Stimulated activated CD4-positive, alpha-beta T cell treated with anti-CD3 and anti-CD28 coated beads, Interleukin-12 subunit alpha, Interleukin-12 subunit beta, amount 100 ng/mL, for 24 hours (primary cell): ENCODE data around the gene C11orf16.
"Not testable (repeated sequence)": the region's sequence is repeated elsewhere in the genome, so short reads cannot be mapped to it uniquely, and the experiment has no call there.

Source experiments
- DNase-seq, 2 experiments: peaks; one replicate each; pipeline ENCODE4 v3.0.0-alpha.2; 2020; ENCODE audit warnings: low read depth in 2 of 2

The C11orf16 gene, protein sequence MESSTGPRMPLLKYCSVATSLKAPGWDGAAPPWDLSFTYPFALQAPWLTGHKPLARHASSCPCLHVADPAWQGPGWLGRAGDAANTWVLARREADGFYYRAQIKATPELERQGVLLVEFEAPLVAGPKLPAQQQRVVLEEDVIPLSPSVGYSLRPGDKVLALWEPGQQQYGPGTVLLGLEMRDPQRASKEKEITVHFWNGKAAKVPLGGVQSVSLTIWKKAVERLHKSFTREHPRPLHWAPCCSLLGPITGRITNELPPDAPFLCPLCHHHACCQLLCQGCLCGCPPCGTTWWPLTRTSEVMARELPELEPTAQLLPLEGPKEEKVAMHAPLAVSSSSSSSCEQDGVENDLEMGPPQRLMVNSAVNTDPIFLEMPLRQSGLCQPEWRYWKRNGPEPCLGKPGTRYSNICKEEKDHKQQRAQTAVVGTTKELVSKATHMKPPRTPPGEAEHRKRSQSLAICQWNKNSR

DNA sequence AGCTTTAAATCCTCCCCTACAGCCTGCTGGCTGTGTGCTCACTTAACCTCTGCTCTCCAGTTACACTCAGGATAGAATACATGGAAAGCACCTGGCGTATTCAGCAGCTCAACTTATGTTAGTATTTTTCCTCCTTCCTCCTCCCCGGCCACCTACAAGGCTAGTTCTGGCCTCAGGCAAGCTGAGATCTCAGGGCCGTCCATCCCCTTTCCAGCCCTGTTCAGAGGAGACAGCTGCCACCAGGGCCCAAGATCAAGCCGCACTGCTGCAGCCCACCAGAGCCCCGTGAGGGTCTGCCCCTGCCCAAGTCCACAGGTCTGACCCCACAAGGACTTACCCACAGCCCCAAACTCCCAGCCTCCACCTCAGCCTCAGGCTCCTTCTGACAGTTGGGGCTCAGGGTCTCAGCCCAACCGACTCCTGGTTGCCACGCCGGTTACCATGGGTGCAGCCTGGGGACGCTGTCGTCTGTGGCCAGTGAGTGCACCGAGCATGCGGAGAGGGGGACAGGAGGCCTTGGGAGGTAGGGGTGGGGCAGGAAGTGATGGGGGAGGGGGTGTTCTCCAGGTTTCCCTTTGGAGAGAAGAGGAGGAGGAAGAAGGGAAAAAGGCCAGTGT lies at the start of gene C11orf16:
C11orf16 (minus strand) TSS at position 384 of the 617 bp plus-strand sequence. CDS start 639 bp downstream, outside the sequence.
- no peak for DNase-seq

DNA sequence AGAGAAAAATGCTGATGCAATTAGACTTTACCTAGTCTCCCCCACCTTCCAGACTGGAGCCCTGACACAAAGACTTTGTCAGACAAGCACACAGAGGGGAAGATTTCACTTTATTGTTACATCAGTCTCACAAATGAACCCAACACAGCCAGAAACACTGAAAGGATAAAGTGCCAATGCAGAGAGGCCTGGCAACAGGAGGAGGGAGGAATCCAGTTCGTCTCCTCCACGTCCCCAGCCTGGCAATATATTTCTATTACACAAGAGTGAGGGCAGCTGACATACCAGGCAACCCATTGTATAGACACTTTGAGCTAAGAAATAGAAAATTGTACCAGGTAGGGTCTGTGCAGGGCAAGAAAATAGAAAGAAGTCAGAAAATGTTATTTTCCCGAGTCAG lies 47.7 kb upstream of the C11orf16 start:
- DNase-seq, result no peak

DNA sequence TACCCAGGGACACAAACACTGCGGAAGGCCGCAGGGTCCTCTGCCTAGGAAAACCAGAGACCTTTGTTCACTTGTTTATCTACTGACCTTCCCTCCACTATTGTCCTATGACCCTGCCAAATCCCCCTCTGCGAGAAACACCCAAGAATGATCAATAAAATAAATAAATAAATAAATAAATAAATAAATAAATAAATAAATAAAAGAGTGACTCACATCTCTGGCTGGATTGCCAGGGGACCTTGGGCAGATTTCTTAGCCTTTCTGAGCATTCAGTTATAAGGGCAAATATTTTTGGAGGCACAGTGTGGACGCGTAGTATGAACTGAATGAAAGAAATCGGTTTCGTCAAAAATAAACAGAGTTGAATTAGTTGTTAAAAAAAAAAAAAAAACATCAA lies 46.6 kb upstream of the C11orf16 start:
- DNase-seq, result not testable (repeated sequence)

DNA sequence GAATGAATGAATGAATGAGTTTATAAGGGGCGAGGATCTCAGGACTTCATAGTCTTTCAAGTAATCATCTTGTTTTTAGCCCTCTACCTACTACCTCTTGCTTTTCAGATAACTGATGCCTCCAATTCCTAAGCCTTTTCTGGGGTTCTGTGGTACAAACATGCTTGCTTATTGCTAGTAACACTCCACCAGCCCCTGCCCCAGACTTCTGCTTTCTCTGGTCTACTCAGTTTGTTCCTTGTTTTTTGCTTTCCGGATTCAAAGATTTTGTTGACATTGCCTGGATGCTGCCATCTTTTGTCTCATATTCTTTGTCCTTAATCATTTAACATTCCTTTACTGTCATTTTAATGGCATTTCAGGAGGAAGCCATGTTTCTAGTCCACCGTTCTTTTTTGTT lies 40.4 kb upstream of the C11orf16 start:
- DNase-seq, result no peak

DNA sequence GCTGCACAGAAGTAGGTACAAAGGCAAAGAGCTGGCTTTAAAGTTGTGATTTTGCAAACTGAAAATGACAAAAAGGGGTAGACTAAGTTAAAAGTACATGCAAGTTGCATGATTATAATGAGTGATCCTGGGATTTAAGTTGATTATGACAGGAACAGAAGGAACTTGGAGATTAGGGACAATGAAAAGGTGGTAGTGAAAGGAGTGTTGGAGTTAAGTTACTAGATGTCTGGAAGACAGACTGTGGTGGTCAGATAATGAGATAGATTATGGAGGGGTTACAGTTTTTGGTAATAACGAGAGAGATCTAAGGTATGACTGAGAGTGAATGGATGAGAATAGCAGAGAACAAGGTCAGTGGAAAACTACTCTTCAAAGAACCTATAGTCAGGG lies 39.2 kb upstream of the C11orf16 start:
- DNase-seq, result no peak

DNA sequence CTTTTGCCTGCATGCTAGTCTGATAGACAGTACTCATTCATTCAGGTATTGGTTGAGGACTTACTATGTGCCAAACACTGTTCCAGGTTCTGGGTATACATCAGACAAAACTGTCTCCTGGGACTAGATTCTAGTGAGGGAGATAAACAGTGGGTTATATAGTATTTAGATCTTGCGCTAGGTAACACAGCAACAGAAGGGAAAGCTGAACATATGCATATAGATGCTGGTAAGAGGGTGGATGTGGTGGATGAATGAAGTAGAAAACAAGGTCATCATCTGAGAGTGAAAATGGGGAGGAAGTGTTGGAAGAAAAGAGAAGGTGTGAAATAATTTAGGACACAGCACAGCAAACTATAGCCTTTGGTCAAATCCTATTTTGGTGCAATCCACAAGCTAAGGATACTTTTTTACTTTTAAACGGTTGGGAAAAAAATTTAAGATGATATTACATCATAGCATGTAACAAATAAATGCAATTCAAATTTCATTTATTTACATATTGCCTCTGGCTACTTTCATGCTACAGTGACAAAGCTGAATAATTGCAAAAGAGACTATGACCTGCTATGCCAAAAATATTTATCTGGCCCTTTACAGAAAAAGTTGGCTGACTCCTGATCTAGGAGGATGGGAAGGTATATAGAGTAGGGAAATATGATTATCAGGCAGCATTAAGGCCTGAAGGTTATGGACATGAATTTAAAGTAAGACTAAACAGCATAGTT lies 38.6 kb upstream of the C11orf16 start:
- no peak for DNase-seq

DNA sequence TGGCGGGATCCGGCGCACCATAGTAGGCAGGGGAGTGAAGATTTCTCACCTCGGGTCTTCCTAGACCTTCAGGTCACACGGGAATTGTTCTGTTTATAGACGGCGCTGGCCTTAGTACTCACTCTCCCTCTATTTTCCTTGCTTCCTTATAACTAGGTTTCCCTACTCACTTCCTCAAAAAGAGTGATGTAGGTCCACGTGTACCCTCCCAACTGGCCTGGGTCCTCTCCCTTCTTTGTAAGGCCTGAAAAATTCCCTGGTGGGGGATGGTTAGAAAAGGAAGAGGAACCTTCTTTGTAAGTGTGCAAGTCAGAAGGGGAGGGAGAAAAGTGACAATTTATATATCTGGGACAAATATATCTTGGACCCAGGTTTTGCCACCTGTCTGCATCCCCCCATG lies 34.4 kb upstream of the C11orf16 start:
- DNase-seq, result no peak

DNA sequence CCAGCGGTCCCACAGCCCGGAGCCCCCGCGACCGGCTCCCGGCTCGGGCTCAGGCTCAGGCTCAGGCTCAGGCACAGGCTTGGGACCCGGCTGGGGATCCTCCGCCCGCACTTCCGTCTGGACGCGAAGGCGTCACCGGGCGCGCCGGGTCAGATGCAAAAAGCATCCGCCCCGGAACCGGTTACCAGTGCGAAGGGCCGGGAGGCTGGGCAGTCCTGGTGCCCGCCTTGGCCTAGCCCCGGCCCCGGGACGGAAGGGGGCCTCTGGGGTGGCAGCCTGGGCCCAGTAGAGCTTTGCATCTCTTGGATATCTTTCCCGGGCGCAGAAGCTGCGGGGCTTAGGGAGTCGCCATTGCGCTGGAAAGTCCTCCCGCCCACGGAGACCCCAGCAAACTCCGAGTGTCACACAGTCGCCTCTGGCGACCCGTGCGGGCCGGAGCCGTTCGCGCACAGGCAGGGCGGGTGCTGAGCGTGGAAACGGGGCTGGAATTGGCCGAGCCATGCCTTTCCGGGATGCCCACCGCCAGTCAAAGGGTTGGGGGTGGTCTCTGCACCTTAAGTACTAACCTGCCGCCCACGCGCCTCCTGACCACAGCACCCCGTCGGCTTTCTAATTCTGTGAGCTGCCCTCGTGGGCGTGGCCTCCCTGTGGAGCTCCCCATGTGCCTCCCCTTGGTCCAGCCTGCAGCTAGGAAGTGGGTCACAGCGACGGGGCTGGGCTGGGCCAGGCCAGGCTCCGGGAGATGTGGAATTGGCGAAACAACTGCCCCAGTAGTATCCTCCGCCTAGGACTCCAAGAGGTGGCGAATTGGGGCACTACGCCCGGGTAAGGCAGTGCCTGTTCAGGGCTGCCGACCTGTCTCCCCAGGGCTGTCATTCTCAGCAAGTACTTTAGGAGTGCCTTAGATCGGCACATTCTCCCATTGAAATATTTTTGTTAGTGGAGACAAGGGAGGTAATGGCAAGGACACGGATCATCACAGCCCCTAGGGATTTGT lies 31.9 kb upstream of the C11orf16 start, which contains the start of gene TMEM9B:
TMEM9B (minus strand) TSS at position 119 of the 997 bp plus-strand sequence. CDS start 129 bp downstream, outside the sequence.
- peak; percentile 67 to 81 for DNase-seq

DNA sequence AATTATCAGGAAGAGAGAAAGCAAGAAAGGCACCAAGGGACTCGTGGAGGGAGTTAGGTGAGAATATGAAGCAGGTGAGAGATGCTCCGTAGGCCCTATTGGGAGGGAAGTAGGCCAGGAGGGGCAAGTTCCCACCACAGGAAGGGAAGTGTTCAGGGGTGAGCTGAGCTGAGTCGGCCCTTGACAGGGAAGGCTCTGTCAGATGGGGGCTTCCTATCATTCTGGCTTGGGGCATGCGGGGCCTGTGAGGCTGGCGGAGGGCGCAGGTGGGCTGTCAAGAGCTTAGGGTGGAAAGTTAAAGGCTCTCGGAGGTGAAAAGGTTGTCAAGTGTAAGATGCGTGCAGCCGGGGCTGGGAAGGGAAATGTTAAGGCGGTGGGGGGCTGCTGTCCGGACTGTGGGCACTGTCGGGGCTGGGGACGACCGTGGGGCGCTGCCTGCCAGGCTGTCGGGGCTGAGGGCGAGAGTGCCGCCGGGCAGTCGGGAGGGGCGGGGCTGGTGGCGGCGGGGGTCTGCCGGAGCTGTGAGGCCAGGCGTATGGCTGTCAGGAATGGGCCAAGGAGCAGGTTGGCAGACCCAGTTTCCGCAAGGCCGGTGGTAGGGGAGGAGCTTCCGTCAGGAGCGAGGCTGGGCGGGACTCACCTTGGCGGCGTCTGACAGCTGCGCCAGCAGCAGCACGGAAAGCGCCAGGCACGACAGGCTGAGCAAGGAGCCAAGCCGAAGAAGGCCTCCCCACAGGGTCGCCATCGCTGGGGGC lies 31.0 kb upstream of the C11orf16 start:
- peak; percentile 65 to 73 for DNase-seq

DNA sequence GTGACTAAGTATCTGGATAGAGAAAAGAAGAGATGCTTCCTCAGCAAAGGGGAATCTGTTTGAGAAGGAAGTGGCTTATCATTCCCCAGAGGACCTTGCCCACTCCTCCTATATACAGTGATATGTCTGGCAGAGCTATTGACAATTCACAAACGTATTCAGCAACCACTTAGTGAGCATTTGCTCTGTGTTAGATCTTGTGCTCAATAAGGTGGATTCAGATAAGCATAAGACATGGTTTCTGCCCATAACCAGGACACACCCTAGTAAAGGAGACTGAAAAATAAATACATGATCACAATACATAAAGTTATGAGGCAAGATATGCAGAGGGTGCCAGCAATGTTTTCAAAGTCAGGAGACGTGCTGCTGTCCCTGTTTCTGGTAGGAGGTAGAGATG lies 30.1 kb upstream of the C11orf16 start:
- no peak for DNase-seq

DNA sequence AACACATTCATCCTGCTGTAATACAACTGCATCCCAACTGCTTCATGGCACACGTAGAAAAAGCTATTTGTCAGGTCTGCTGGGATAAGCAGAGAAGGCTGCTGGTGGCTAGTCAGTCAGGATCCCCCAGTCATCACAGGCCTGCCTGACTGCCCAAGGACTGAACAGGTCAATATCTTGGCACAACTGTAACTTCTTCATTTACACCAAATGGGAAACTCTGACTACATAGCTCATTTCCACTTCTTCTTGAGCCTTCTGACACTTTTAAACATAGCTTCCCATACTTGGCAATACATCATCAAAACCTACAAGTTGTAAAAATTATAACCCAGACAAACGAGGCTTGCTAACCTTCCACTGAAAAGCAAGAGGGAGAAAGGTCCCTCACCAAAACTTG lies 28.7 kb upstream of the C11orf16 start:
- no peak for DNase-seq

DNA sequence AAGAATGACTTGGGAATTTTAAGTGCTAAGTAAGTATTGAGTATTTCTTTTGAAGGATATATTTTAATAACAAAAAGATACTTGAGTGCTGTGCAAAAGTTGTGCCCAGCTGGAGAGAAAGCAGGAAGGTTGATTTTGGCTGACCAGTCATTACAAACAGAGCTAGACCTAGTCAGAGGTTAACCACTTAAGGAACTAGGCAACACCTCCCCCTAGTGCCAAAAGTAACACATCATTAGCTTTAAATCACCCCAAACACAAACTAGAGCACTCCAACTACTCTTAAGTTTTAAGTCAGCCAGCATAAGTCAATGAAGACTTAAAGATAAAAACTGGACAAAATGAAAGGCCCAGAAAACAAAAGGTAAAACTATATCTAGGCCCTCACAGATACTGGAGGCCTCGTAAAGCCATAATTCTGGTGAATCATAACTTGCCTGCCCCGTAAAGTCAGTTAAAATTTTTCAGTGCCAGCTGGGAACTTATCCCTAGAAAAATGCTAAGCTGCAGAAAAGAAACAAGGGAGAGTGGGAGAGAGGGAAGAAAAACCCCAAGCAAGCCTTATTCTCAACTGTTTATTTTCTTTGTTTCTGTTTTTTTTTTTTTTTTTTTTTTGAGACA lies 26.9 kb upstream of the C11orf16 start:
- DNase-seq, result no peak

DNA sequence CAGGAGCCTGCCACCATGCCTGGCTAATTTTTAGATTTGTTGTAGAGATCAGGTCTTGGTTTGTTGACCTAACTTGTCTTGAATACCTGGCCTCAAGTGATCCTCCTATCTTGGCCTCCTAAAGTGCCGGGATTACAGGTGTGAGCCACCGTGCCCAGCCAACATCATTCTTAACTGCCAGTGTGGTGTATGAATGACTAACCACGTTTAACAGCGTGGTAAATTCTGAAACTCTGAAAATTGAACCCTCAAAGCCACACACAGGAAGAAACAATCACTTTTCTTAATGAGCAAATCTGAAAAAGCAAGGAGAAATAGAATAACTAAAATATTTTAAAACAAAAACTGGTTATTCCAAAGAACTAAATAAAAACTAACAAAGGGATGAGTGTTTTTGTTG lies 24.1 kb upstream of the C11orf16 start:
- DNase-seq, result no peak

DNA sequence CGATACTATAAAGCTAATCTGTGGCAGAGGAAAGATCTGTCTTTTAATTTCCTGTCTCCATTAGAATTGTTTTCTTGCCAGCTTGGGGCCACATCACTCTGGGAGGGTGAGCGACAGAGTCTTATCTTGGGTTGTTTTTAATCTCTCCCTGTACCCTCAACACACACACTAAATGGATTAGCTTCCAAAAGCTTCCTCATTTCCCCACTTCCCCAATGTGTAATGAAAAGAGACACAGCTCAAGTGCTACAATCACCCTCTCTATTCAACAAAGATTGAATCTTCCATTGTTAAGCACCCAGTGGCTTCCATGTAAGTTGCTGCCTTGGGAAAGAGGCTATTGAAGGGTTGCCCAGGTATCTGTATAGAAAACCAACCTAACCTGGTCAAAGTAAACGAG lies 16.1 kb upstream of the C11orf16 start:
- DNase-seq, result no peak

DNA sequence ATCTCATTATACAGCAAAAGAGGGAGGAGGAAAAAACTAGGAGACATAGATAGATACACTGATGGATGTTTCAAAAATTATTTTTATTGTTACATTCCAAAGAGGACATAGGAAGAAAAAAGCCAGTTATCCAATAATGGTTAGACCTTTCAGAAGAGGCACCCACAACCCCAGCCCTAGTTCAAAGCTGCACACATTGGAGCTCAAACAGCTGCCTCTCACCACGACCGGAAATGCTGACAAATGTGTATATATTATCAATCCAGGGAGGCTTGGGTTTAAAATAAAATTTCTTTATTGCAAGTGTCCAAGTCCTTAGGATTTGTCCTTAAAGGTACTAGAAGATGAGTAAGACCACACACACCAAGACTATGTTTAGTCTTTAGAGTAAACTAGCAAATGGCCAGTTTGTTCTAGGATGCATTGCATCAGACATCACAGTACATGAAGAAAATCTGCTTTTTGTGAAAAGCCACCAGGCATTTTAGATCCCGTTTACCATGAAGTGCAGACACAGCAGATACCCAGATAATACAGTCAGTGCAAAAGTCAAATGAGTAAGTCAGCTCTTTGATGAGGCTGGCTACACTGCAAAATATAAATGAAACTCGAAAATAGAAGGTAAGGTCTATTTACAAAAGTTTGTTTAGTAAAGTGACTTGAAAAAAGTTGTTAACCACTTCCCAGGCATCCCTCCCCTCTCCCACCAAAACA lies 14.6 kb upstream of the C11orf16 start:
- DNase-seq, result no peak

DNA sequence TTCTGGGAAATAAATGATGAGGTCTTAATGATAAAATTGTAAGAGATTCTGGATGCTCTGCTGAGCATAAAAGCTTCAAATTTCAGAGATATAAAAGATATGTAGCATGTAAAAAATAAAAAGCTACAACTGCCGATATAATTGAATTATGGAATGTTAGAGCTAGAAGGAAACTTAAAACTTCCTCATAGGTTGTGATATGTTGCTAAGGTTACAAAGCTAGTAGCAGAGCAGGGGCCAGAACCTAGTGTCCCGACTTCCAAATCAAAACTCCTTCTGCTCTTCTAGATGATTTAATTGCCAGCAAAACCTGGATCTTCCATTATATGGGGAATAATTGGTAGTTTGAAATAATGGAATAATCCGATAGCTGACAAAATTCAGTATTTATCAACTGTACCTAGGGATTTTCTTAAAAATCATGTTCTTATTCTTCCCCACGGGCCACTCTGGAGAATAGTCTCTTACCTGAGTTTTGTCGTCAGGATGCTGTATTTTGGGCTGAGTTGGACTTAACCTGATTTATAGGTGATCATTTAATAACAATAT lies 9.8 kb upstream of the C11orf16 start, which contains the start of gene ASCL3:
ASCL3 (minus strand) TSS at position 499 of the 549 bp plus-strand sequence. CDS start 4,855 bp downstream, outside the sequence.
- no peak for DNase-seq

DNA sequence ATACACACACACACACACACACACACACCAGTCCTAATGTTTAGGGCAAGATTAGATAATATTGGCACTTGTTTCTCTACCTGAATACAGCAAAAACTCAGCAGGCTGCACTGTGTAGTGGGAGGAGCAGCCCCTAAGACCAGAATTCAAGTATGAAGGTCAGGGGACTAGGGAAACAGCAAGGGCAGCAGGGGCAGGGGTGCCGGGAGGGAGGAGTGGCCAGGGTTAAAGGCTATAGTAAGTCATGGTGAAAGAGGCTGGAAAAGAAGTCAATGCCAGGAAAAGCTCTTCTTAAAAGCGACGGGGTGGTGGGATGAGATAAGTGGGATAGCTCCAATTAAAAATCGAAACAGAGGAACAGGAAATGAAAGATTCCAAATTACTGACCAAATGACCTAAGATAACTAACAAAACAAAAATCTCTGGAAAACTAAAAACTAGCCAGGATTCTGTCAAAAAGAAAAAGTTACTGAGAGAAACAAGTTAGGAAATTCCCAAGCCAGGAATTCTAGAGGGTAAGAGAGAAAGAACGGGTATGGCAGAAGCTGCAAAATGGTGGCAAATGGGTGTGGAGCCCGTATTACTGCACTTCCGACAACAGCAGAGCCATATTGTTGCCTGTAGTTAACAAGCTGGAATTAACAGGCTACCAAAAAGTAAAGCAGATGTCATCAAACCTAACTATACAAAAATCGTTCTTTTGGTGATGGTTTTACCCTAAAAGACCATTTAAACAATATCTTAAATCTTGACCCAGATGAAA lies 8.8 kb upstream of the C11orf16 start:
- no peak for DNase-seq

DNA sequence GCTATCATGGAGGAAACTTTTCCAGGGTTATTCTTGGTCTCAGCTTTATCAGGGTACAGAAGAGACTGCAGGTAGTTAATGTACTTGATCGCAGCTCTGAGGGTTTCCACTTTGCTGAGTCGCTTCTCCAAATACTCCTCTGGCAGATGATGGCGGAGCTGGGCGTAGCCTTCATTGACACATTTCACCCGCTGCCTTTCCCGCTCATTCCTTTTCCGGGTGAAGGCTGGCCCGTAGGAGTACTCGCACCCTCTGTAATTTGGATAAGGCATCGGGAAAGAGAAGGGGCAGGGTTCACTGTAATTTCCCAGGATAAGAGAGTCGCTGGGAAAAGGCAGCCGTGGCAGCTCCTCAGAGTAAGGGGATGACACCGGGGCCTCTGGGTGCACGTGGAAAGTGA lies 4.9 kb upstream of the C11orf16 start:
- DNase-seq, result no peak
